ENCODE measurements around the gene BTBD10. TPM values are rescaled to one million over a fixed set of nuclear protein-coding genes. Genes with fewer than 3 reads are reported as not detected.
A peak's percentile ranks its signal among the peaks of the same experiment; 100 is the strongest.

Gene BTBD10
- total RNA-seq, 1 experiment from 2014 or later = 23.3 TPM

- Histone ChIP-seq H3K27me3 (ENCODE audit: insufficient read depth, low read length) (no peaks in the 10 kb centered on the region), H3K23me2 (ENCODE audit: insufficient read length, low read depth, low read length, poor library complexity, severe bottlenecking) (no peaks in the 10 kb centered on the region), H3K56ac (ENCODE audit: insufficient read length, low read depth, low read length) (no peak overlapping the region), H3K4ac (ENCODE audit: low read depth, low read length) (no peak overlapping the region), H4K20me1 (ENCODE audit: control insufficient read depth, insufficient read depth, insufficient read length) (no peaks in the 10 kb centered on the region), H3T11ph (ENCODE audit: low read length) (no peak overlapping the region), H4K91ac (ENCODE audit: insufficient read length, low read depth, low read length) (no peak overlapping the region), H4K5ac (ENCODE audit: insufficient read length, low read depth, low read length) (no peak overlapping the region), H2AFZ (ENCODE audit: low read length) (no peak overlapping the region), H3K9ac (ENCODE audit: extremely low read depth, insufficient read length, low read length) (no peak overlapping the region), H3K14ac (ENCODE audit: insufficient read depth, low read length) (no peak overlapping the region), H3K9me3 (ENCODE audit: control insufficient read depth, low read depth, low read length) (no peaks in the 10 kb centered on the region), H2BK5ac (ENCODE audit: insufficient read length, low read length) (no peak overlapping the region), H3K4me1 (ENCODE audit: insufficient read depth, low read length) (no peaks in the 10 kb centered on the region), H3K79me1 (ENCODE audit: insufficient read depth, low read depth, low read length, poor library complexity, severe bottlenecking) (no peaks in the 10 kb centered on the region), H2BK120ac (ENCODE audit: low read depth, low read length, poor library complexity, severe bottlenecking) (no peak overlapping the region), H3K23ac (ENCODE audit: insufficient read length, low read depth, low read length) (no peak overlapping the region), H3K27ac (ENCODE audit: insufficient read length, low read depth, low read length) (no peak overlapping the region), H2BK20ac (ENCODE audit: low read depth, low read length, poor library complexity, severe bottlenecking) (no peak overlapping the region), H3K4me2 (ENCODE audit: insufficient read depth, insufficient read length, low read length) (no peak overlapping the region), H2BK12ac (ENCODE audit: insufficient read length, low read depth, low read length) (no peak overlapping the region), H2AK5ac (ENCODE audit: insufficient read length, low read length) (no peak overlapping the region), H3K79me2 (ENCODE audit: insufficient read depth, low read length) (no peaks in the 10 kb centered on the region), H2BK15ac (ENCODE audit: low read depth, low read length) (no peak overlapping the region), H3K18ac (ENCODE audit: insufficient read length, low read depth, low read length) (no peak overlapping the region), H4K8ac (replicated peaks; ENCODE audit: insufficient read length, low read depth, low read length) (no peak overlapping the region)
- no peaks in the 10 kb centered on the region for H3K36me3 Mint-ChIP-seq (ENCODE audit: insufficient read depth in 1 of 3, low read depth in 3 of 3)
- peak overlapping the region in 1 of 3 experiments; percentile 60; a peak in 1 of 7 replicates for H3K27ac Mint-ChIP-seq
- TF ChIP-seq CTCF (conservative IDR thresholded peaks at IDR 0.05) = no peak
- H3K27me3 Mint-ChIP-seq (ENCODE audit: low read depth) = no peaks in the 10 kb centered on the region; the same call in 1 of the 2 replicates
- no peaks in the 10 kb centered on the region for H3K9me3 Mint-ChIP-seq
- no peak overlapping the region for H3K4me3 Mint-ChIP-seq
- H3K4me1 Mint-ChIP-seq = no peaks in the 10 kb centered on the region
- DNase-seq = no peak
- WGBS (ENCODE audit: extremely low coverage, insufficient read length, low lambda C conversion rate) = no CpG with 5 or more reads among the region's 1 CpG
Observed at GRCh38 chr11:13502492-13502891, 39.5 kb upstream of the BTBD10 start.

All from H9 (cell line).